GM23248 (cell line): Measurements from ENCODE around the gene ASCL1. TPM values are rescaled to one million over a fixed set of nuclear protein-coding genes. Genes with fewer than 3 reads are reported as not detected.

Source experiments
- DNase-seq: peaks from one replicate; pipeline ENCODE4 v3.0.0-alpha.2; 2015
- H2AFZ ChIP-seq: fragments of 200-600 bp; sonication (generic); 2 replicates; pipeline ENCODE4 v1.6.1; 2016; ENCODE audit warnings: antibody characterized with exemption
- H3F3A ChIP-seq: fragments of 200-600 bp; sonication (generic); 2 replicates; pipeline ENCODE4 v1.6.1; 2016; ENCODE audit warnings: mild to moderate bottlenecking, antibody characterized with exemption, mixed run types; ENCODE audit not compliant: insufficient read depth
- H3K27ac ChIP-seq: fragments of 200-600 bp; sonication (generic); 2 replicates; pipeline ENCODE4 v1.5.1; 2016; ENCODE audit warnings: mild to moderate bottlenecking
- H3K27me3 ChIP-seq: fragments of 200-600 bp; sonication (generic); replicated peaks from 2 replicates; pipeline ENCODE4 v1.6.1; 2016; ENCODE audit warnings: mild to moderate bottlenecking; ENCODE audit not compliant: insufficient read depth
- H3K36me3 ChIP-seq: fragments of 200-600 bp; sonication (generic); 2 replicates; pipeline ENCODE4 v1.6.1; 2016; ENCODE audit warnings: low read depth, mild to moderate bottlenecking
- H3K4me1 ChIP-seq: fragments of 200-600 bp; sonication (generic); 2 replicates; pipeline ENCODE4 v1.6.1; 2016; ENCODE audit warnings: mild to moderate bottlenecking; ENCODE audit not compliant: insufficient read depth
- H3K4me2 ChIP-seq: fragments of 200-600 bp; sonication (generic); one replicate; pipeline ENCODE4 v1.6.1; 2016; ENCODE audit warnings: mild to moderate bottlenecking; ENCODE audit not compliant: unreplicated experiment
- H3K4me3 ChIP-seq: fragments of 200-600 bp; sonication (generic); 2 replicates; pipeline ENCODE4 v1.5.1; 2016; ENCODE audit warnings: mild to moderate bottlenecking
- H3K79me2 ChIP-seq: fragments of 200-600 bp; sonication (generic); 2 replicates; pipeline ENCODE4 v1.6.1; 2016; ENCODE audit warnings: mild to moderate bottlenecking; ENCODE audit not compliant: insufficient read depth
- H3K9ac ChIP-seq: fragments of 200-600 bp; sonication (generic); 2 replicates; pipeline ENCODE4 v1.6.1; 2016; ENCODE audit warnings: mild to moderate bottlenecking
- H3K9me2 ChIP-seq: fragments of 200-600 bp; sonication (generic); 2 replicates; pipeline ENCODE4 v1.6.1; 2016; ENCODE audit warnings: mixed run types, mild to moderate bottlenecking, moderate library complexity; ENCODE audit not compliant: insufficient read depth
- H3K9me3 ChIP-seq: fragments of 200-600 bp; sonication (generic); one replicate; pipeline ENCODE4 v1.6.1; 2017; ENCODE audit warnings: low read depth
- H4K20me1 ChIP-seq: fragments of 200-600 bp; sonication (generic); 2 replicates; pipeline ENCODE4 v1.6.0; 2016; ENCODE audit not compliant: insufficient read depth
- EZH2 ChIP-seq: fragments of 200-600 bp; sonication (generic); IDR thresholded peaks from 2 replicates; pipeline ENCODE4 v1.6.1; 2018; ENCODE audit warnings: antibody characterized with exemption, mild to moderate bottlenecking; ENCODE audit not compliant: insufficient read depth, poor library complexity, severe bottlenecking
- EZH2phosphoT487 ChIP-seq: fragments of 200-600 bp; sonication (generic); IDR thresholded peaks from 2 replicates; pipeline ENCODE4 v1.6.1; 2018; ENCODE audit warnings: antibody characterized with exemption, moderate library complexity, mild to moderate bottlenecking, low read depth; ENCODE audit not compliant: insufficient read depth
- WGBS, 2 experiments: methylation state at CpG; one replicate each; pipeline ENCODE4 v1.1.6; 2015 to 2017; ENCODE audit warnings: low lambda C conversion rate in 2 of 2, low coverage in 1 of 2; ENCODE audit errors: missing lambda C conversion rate in 2 of 2; 5-methylcytosine and 5-hydroxymethylcytosine counted together
- in situ Hi-C: fragments of 300-500 bp; cut with MboI; formaldehyde crosslinking; loops from 2 replicates; pipeline ENCODE4 v1.15.0; 2020
- polyA plus RNA-seq: library from polyadenylated mRNA; unstranded; fragments of >200 nt; fragmentation: Nextera tagmentation; extraction: Ambion mirVana; gene quantifications from 2 replicates; pipeline ENCODE4 v1.2.1, GENCODE V29; 2016
- total RNA-seq: library from RNA; depleted of rRNA; stranded (reverse); fragments of >200 nt; shearing (Covaris generic); gene quantifications from 2 replicates; pipeline ENCODE4 v1.2.3, GENCODE V29; 2014

The ASCL1 gene
- total and polyA plus RNA-seq, 2 experiments from 2014 or later, result not detected

DNA sequence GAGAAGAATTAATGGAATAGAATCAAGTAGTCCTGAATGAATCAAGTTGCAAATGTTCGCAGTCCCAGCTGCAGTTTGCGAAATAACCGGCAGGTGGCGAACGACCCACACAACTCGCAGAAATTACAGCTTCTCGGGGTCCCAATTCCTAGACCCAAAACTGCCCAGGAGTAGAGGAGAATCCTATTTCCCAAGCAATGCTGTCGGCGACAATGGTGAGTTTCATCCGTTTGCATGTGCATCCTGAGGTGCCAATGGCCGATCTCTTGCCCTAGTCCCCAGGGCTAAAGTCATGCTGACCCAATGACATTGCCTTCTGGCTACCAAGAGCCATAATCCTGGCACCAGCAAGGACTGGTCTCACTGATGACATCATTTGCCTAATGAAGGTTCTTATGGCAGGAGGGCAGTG is 8.5 kb upstream of the ASCL1 start:
- H3F3A ChIP-seq, result no peaks in the 10 kb centered on the region
- no peak overlapping the region for H3K9ac ChIP-seq
- no peaks in the 10 kb centered on the region for H3K36me3 ChIP-seq
- no peaks in the 10 kb centered on the region for H3K9me2 ChIP-seq
- no peak overlapping the region for H2AFZ ChIP-seq
- no peak for TF ChIP-seq EZH2
- no peak for TF ChIP-seq EZH2phosphoT487
- no peak overlapping the region for H3K27ac ChIP-seq
- peak; percentile 47 for DNase-seq
- no peaks in the 10 kb centered on the region for H3K4me1 ChIP-seq
- H4K20me1 ChIP-seq, result no peaks in the 10 kb centered on the region
- H3K27me3 ChIP-seq, result peaks cover 38% of the 10 kb centered on the region
- no peak overlapping the region for H3K4me2 ChIP-seq
- H3K4me3 ChIP-seq, result no peak overlapping the region
- 1 to 2% methylated on average over 11 of the region's 11 CpGs for WGBS, 2 experiments
- no peaks in the 10 kb centered on the region for H3K9me3 ChIP-seq
- in situ Hi-C loops, result loop anchor here (5.0 kb wide), 1 partner anchor 608 kb away; no protein-coding TSS in a partner anchor
- H3K79me2 ChIP-seq, result no peaks in the 10 kb centered on the region

- TF ChIP-seq EZH2phosphoT487 (no peak), EZH2 (no peak)
- H3K9me3 ChIP-seq, result no peaks in the 10 kb centered on the region
- H3K4me2 ChIP-seq, result no peak overlapping the region
- WGBS, 2 experiments, result 2 to 3% methylated on average over 37 of the region's 37 CpGs
- no peak overlapping the region for H2AFZ ChIP-seq
- H3K79me2 ChIP-seq, result no peaks in the 10 kb centered on the region
- peaks cover 46% of the 10 kb centered on the region for H3K27me3 ChIP-seq
- H3K9me2 ChIP-seq, result no peaks in the 10 kb centered on the region
- in situ Hi-C loops, result no loop called here
- H3K27ac ChIP-seq, result no peak overlapping the region
- H3F3A ChIP-seq, result no peaks in the 10 kb centered on the region
- no peaks in the 10 kb centered on the region for H3K4me1 ChIP-seq
- H3K4me3 ChIP-seq, result no peak overlapping the region
- no peaks in the 10 kb centered on the region for H4K20me1 ChIP-seq
- DNase-seq, result peak; percentile 16
- H3K36me3 ChIP-seq, result no peaks in the 10 kb centered on the region
- H3K9ac ChIP-seq, result no peak overlapping the region
Measured at GRCh38 chr12:102950107-102950949, 7.1 kb upstream of the ASCL1 start.

DNA sequence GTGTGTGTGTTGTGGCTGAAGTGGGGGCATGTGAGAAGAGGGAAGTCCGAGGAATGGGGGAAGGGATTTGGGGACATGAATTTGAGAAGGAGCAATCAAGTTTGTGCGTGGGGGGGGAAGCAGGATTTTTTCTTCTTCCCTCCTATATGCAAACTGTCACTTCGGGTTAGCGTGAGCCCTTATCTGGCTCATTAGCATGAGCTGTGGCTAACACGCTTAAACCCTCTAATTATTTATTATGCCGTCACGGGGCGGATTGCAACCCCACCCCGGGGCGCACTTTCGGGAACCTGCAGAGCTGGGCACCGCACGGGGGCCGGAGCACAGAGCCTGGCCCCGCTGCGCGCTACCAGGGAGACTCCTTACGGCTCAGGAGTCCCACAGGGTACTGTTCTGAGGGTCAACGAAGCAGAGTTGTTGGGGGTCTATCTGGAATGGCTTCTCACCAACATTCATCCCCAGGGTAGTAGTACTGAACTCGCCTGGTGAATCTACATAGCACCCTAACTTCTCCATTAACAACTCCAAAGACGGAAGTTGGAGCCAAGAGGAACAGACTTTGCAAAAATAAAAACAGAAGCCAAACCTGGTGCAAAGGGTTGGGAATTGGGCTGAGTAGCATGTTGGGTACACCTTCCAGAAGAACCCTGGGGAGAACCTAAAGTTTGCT is 6.4 kb upstream of the ASCL1 start:
- Histone ChIP-seq H3K4me3 (no peak overlapping the region), H3K36me3 (no peaks in the 10 kb centered on the region), H3F3A (no peaks in the 10 kb centered on the region), H3K4me2 (no peak overlapping the region), H3K27me3 (peaks cover 54% of the 10 kb centered on the region), H3K9me2 (no peaks in the 10 kb centered on the region), H3K9me3 (no peaks in the 10 kb centered on the region), H4K20me1 (no peaks in the 10 kb centered on the region), H3K79me2 (no peaks in the 10 kb centered on the region), H3K9ac (no peak overlapping the region), H3K4me1 (no peaks in the 10 kb centered on the region), H3K27ac (no peak overlapping the region), H2AFZ (no peak overlapping the region)
- no peak for DNase-seq
- TF ChIP-seq EZH2, result no peak
- TF ChIP-seq EZH2phosphoT487, result no peak
- in situ Hi-C loops, result no loop called here
- WGBS, 2 experiments, result 7 to 14% methylated on average over 19 to 21 of the region's 21 CpGs

DNA sequence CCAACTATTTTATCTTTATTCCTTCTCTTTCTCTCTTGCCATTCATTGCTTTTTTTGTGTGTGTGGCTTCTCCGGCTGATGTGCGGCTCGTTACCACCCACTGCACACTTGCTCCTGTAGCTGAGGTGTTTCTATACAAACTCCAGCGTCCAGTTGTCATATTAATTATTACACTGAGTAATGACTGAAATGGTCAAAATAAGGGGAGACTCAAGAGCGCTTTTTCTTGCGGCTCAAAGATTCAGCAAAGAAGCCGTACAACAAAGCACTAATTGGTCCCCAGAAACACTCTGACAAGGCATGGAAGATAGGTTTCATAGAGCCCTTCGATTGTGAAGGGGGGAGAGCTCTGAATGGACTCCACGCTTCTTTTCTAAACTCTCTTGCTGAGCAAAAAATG is 5.6 kb upstream of the ASCL1 start:
- Histone ChIP-seq H3K4me3 (no peak overlapping the region), H2AFZ (no peak overlapping the region), H3K9ac (no peak overlapping the region), H3K27ac (no peak overlapping the region), H3K9me3 (no peaks in the 10 kb centered on the region), H3K9me2 (no peaks in the 10 kb centered on the region), H3K36me3 (no peaks in the 10 kb centered on the region), H3K4me2 (no peak overlapping the region), H3K79me2 (no peaks in the 10 kb centered on the region), H3K4me1 (no peaks in the 10 kb centered on the region), H3F3A (no peaks in the 10 kb centered on the region), H4K20me1 (no peaks in the 10 kb centered on the region), H3K27me3 (peaks cover 59% of the 10 kb centered on the region)
- 5 to 9% methylated on average over 9 of the region's 9 CpGs for WGBS, 2 experiments
- DNase-seq, result no peak
- in situ Hi-C loops, result no loop called here
- TF ChIP-seq EZH2phosphoT487, result no peak
- no peak for TF ChIP-seq EZH2
